ENCODE measurements around the gene EML1.

- TF ChIP-seq CTCF (IDR thresholded peaks at IDR 0.05) (peak; percentile 81), ZFX (IDR thresholded peaks at IDR 0.05; ENCODE audit: borderline replicate concordance) (no peak)
Measured at GRCh38 chr14:99899578-99900178, 106.5 kb downstream of the EML1 start.

Data from 22Rv1 (cell line).